Panc1 (cell line): ENCODE results near the gene MYLIP. TPM values are rescaled to one million over a fixed set of nuclear protein-coding genes. Genes with fewer than 3 reads are reported as not detected.

Experiments used
- ATAC-seq: fragments of 200-7000 bp; cut with Tn5 transposase; 2 replicates; pipeline ENCODE4 v1.9.1; 2020; ENCODE audit warnings: mild to moderate bottlenecking, moderate library complexity
- BruUV-seq: library from RNA; stranded (reverse); fragments of 400-500 nt; replicated peaks from 2 replicates; lab custom pipeline; 2021; lab: Mats Ljungman, UMichigan
- CTCF ChIA-PET: fragments of 300-600 bp; sonication (Branson Sonifier 250); formaldehyde crosslinking; loops from one replicate; lab custom pipeline; 2022; ENCODE audit warnings: antibody characterized with exemption; lab: Charles Lee
- POLR2A ChIA-PET: fragments of 300-600 bp; sonication (Branson Sonifier 250); formaldehyde crosslinking; loops from one replicate; lab custom pipeline; 2022; ENCODE audit warnings: antibody characterized with exemption; lab: Charles Lee
- DNase-seq: peaks from one replicate; pipeline ENCODE4 v3.0.0-alpha.2; 2010; ENCODE audit warnings: low read depth, low spot score
- H3K27ac ChIP-seq: 2 replicates; pipeline ENCODE4 v1.5.1; 2011; ENCODE audit warnings: mild to moderate bottlenecking, low read length, inconsistent platforms
- H3K27me3 ChIP-seq: fragments of 200-500 bp; sonication (Bioruptor generic); 2 replicates; pipeline ENCODE4 v1.6.0; 2014; ENCODE audit warnings: low read length, inconsistent platforms; ENCODE audit not compliant: control insufficient read depth, insufficient read depth
- H3K36me3 ChIP-seq: fragments of 200-500 bp; sonication (Bioruptor generic); 2 replicates; pipeline ENCODE4 v1.5.1; 2014; ENCODE audit warnings: inconsistent platforms, mild to moderate bottlenecking, low read length, moderate library complexity; ENCODE audit not compliant: control insufficient read depth, insufficient read depth
- H3K4me1 ChIP-seq: 2 replicates; pipeline ENCODE4 v1.5.1; 2011; ENCODE audit warnings: inconsistent platforms, mild to moderate bottlenecking, low read length, moderate library complexity; ENCODE audit not compliant: control insufficient read depth, insufficient read depth
- H3K4me3 ChIP-seq, 2 experiments: 2 replicates each; pipeline ENCODE4 v1.5.1; 2011 to 2012; ENCODE audit warnings: low read depth in 2 of 2, low read length in 2 of 2, mild to moderate bottlenecking in 2 of 2, inconsistent platforms in 1 of 2, moderate library complexity in 1 of 2
- H3K9me3 ChIP-seq: fragments of 200-500 bp; sonication (Bioruptor generic); 2 replicates; pipeline ENCODE4 v1.5.1; 2014; ENCODE audit warnings: low read depth, mild to moderate bottlenecking, inconsistent platforms, low read length, moderate library complexity; ENCODE audit not compliant: control insufficient read depth, insufficient read depth
- CTCF ChIP-seq: fragments of 450-650 bp; IDR thresholded peaks from 2 replicates; pipeline ENCODE4 v1.5.1; 2017; ENCODE audit warnings: mild to moderate bottlenecking
- POLR2AphosphoS5 ChIP-seq: IDR thresholded peaks from 2 replicates; pipeline ENCODE4 v1.6.1; 2012; ENCODE audit warnings: mild to moderate bottlenecking, low read depth, low read length, moderate library complexity
- REST ChIP-seq, 2 experiments: IDR thresholded peaks; 2 replicates each; pipeline ENCODE4 v1.6.1; 2011 to 2012; ENCODE audit warnings: low read depth in 2 of 2, control low read depth in 1 of 2, low read length in 1 of 2, mild to moderate bottlenecking in 1 of 2, moderate library complexity in 1 of 2; ENCODE audit not compliant: insufficient read depth in 1 of 2
- SIN3A ChIP-seq: IDR thresholded peaks from 2 replicates; pipeline ENCODE4 v1.6.1; 2012; ENCODE audit warnings: low read depth, mild to moderate bottlenecking, low read length, moderate library complexity, borderline replicate concordance; ENCODE audit not compliant: insufficient read depth
- TCF7L2 ChIP-seq: IDR thresholded peaks from 2 replicates; pipeline ENCODE4 v1.6.1; 2011; ENCODE audit warnings: mild to moderate bottlenecking, low read depth, low read length, inconsistent platforms
- in situ Hi-C: cut with HindIII; loops from 2 replicates; pipeline ENCODE4 v1.10.0; 2016; ENCODE audit warnings: low sequenced_read_pairs, low pct_unique_long_range_greater_than_20kb
- intact Hi-C: fragments of 100-400 bp; cut with micrococcal nuclease; formaldehyde crosslinking; loops from one replicate; pipeline ENCODE4 v1.10.0; 2022; ENCODE audit not compliant: unreplicated experiment
- total RNA-seq: library from RNA; stranded (reverse); gene quantifications from one replicate; pipeline ENCODE4 v1.2.1, GENCODE V29; 2021; ENCODE audit not compliant: unreplicated experiment

Gene MYLIP
- total RNA-seq, 1 experiment from 2014 or later, result 12.7 TPM

GRCh38 chr6:16095180-16095579 lies 33.7 kb upstream of the MYLIP start:
- BruUV-seq, result no TSS peak
- H3K36me3 ChIP-seq, result no peaks in the 10 kb centered on the region
- ATAC-seq, result no peak
- DNase-seq, result no peak
- H3K27ac ChIP-seq, result no peak overlapping the region
- no peaks in the 10 kb centered on the region for H3K9me3 ChIP-seq
- ChIA-PET POLR2A (no interaction called here), CTCF (no interaction called here)
- in situ Hi-C loops, result no loop called here
- intact Hi-C loops, result no loop called here
- no peaks in the 10 kb centered on the region; the same call in 1 of the 2 replicates for H3K27me3 ChIP-seq
- H3K4me1 ChIP-seq, result no peaks in the 10 kb centered on the region
- no peak for TF ChIP-seq TCF7L2
- TF ChIP-seq CTCF, result no peak
- no peak for TF ChIP-seq SIN3A
- TF ChIP-seq REST (IDR thresholded peaks at IDR 0.05; ENCODE audit: insufficient read depth in 1 of 2, low read depth in 2 of 2, low read length in 1 of 2), result no peak
- TF ChIP-seq POLR2AphosphoS5, result no peak
- no peak overlapping the region for H3K4me3 ChIP-seq

DNA sequence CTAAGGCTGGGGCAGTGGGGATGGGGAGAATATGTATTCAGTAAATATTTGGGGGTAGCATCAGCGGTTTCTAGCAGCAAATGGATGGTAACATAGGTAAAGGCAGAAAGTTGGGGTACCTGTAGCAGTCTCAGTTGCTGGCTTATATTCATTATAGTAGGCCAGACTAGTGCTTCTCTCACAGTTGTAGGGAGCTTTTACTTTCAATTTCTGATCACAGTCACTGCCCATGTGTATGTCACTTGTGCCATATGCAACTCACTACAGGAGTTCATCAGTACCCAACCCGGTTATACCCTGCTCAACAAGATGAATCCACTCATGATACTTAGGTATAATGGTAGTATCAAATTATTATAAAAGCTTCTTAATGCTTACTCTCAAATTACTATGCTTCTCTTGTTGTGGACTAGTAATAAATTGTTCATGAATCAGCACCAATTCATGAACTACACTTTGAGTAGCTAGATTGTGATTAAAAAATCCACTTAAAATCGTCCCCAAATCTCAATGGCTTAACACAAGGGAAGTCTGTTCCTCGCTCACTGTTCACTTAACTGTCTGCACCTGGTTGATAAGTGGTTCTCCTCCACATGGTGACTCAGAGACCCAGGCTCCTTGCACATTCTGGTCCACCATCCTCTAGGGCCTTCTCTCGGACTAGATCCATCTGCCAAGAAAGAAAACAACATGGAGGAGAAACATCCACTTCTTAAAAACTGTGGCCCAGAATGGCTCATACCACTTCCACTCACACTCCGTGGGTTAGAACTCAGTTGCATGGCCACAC lies 31.3 kb upstream of the MYLIP start:
- CTCF ChIA-PET, result no interaction called here
- no peak for DNase-seq
- Histone ChIP-seq H3K36me3 (no peaks in the 10 kb centered on the region), H3K4me3 (no peak overlapping the region), H3K4me1 (no peaks in the 10 kb centered on the region), H3K9me3 (no peaks in the 10 kb centered on the region), H3K27ac (no peak overlapping the region), H3K27me3 (peaks cover 2% of the 10 kb centered on the region)
- in situ Hi-C loops, result no loop called here
- POLR2A ChIA-PET, result no interaction called here
- no peak for TF ChIP-seq POLR2AphosphoS5
- no peak for TF ChIP-seq TCF7L2
- TF ChIP-seq CTCF, result no peak
- TF ChIP-seq REST (IDR thresholded peaks at IDR 0.05; ENCODE audit: insufficient read depth in 1 of 2, low read depth in 2 of 2, low read length in 1 of 2), result no peak
- TF ChIP-seq SIN3A, result no peak
- no TSS peak for BruUV-seq
- no peak for ATAC-seq
- intact Hi-C loops, result no loop called here
